Spleen (tissue), 11 donors: ENCODE data around the gene FOXP1. TPM values are rescaled to one million over a fixed set of nuclear protein-coding genes. Genes with fewer than 3 reads are reported as not detected.

Source experiments
- DNase-seq: peaks from one replicate; pipeline ENCODE4 v3.0.0-alpha.2; 2020
- H3K27ac ChIP-seq, 8 donors: fragments of 200-600 bp; sonication (generic) in 7 of 8; 1 replicate in 4 of 8; 2 replicates in 4 of 8; pipeline versions ENCODE4 v1.5.0 to v1.8.0; 2016 to 2021; ENCODE audit warnings: inconsistent platforms in 4 of 8, mild to moderate bottlenecking in 4 of 8, moderate library complexity in 1 of 8
- H3K27me3 ChIP-seq, 7 donors: fragments of 200-600 bp; sonication (generic) in 6 of 7; replicated peaks in 1 of 7; 1 replicate in 4 of 7; 2 replicates in 3 of 7; pipeline versions ENCODE4 v1.5.0 to v1.8.0; 2016 to 2021; ENCODE audit warnings: inconsistent platforms in 3 of 7, mild to moderate bottlenecking in 1 of 7
- H3K36me3 ChIP-seq, 6 donors: fragments of 200-600 bp; sonication (generic) in 5 of 6; 1 replicate in 4 of 6; 2 replicates in 2 of 6; pipeline versions ENCODE4 v1.5.0 to v1.8.0; 2016 to 2021; ENCODE audit warnings: inconsistent platforms in 2 of 6
- H3K4me1 ChIP-seq, 6 donors: fragments of 200-600 bp; sonication (generic) in 5 of 6; 1 replicate in 3 of 6; 2 replicates in 3 of 6; pipeline versions ENCODE4 v1.5.0 to v1.8.0; 2016 to 2021; ENCODE audit warnings: inconsistent platforms in 3 of 6
- H3K4me3 ChIP-seq, 8 donors: fragments of 200-600 bp; sonication (generic) in 7 of 8; 1 replicate in 4 of 8; 2 replicates in 4 of 8; pipeline versions ENCODE4 v1.5.0 to v1.8.0; 2016 to 2021; ENCODE audit warnings: inconsistent platforms in 4 of 8, mild to moderate bottlenecking in 4 of 8, moderate library complexity in 2 of 8
- H3K9me3 ChIP-seq, 8 donors: fragments of 200-600 bp; sonication (generic) in 7 of 8; 1 replicate in 4 of 8; 2 replicates in 4 of 8; pipeline versions ENCODE4 v1.5.0 to v1.8.0; 2016 to 2021; ENCODE audit warnings: inconsistent platforms in 4 of 8
- CTCF ChIP-seq, 11 experiments: fragments of 200-600 bp in 7 of 11; fragments of 450-650 bp in 4 of 11; sonication (generic) in 4 of 11; IDR thresholded peaks in 8 of 11; conservative IDR thresholded peaks in 3 of 11; 1 replicate in 7 of 11; 2 replicates in 4 of 11; pipeline versions ENCODE4 v1.4.0 to v1.8.0; 2016 to 2021; ENCODE audit warnings: antibody characterized with exemption in 11 of 11, inconsistent platforms in 4 of 11, mild to moderate bottlenecking in 1 of 11
- POLR2A ChIP-seq, 3 donors: fragments of 450-650 bp; IDR thresholded peaks; one replicate each; pipeline ENCODE4 v1.5.1; 2017; ENCODE audit warnings: antibody characterized with exemption in 3 of 3, mild to moderate bottlenecking in 1 of 3
- POLR2AphosphoS5 ChIP-seq, 3 donors: sonication (generic); formaldehyde crosslinking; IDR thresholded peaks; one replicate each; pipeline ENCODE4 v1.5.1; 2017; ENCODE audit warnings: antibody characterized with exemption in 3 of 3
- WGBS, 5 donors: extraction: QIAGEN DNeasy Blood & Tissue Kit in 3 of 5; methylation state at CpG; one replicate each; pipeline versions ENCODE4 v1.1.5 to v1.1.7; 2013 to 2018; 5-methylcytosine and 5-hydroxymethylcytosine counted together
- intact Hi-C: fragments of 100-400 bp; cut with DNase I; formaldehyde crosslinking; loops from one replicate; pipeline ENCODE4 v1.15.0; 2023; ENCODE audit warnings: low total_unique reads
- polyA plus RNA-seq, 3 donors: library from polyadenylated mRNA; stranded (reverse); fragments of 200-250 nt; gene quantifications; one replicate each; pipeline ENCODE4 v1.2.1, GENCODE V29; 2013
- total RNA-seq, 7 donors: library from RNA; depleted of rRNA in 3 of 7; stranded (reverse); fragments of >200 nt in 3 of 7; fragmentation: NEBNext Ultra II Directional in 4 of 7; extraction: Animal tissue kit (Norgen Biotek cat#: 25700) in 4 of 7; gene quantifications; one replicate each; pipeline versions ENCODE4 v1.1.0 to v1.2.1, GENCODE V29; 2016 to 2021
- donor health status: healthy with polysubstance abuse.
- donor health status: DM: no; HTN: no; CAD: no; lungs with moderate emphysema.
- donor health status: DM: no; HTN: no; CAD: no.
- donor health status: Bipolar disorder and iron deficiency.
- donor health status: healthy.
- donor health status: DM: no; HTN: no; CAD: no.
- donor health status: DM: yes; HTN: yes; CAD: no.

FOXP1 gene
- total and polyA plus RNA-seq, 10 donors, result 11.1 to 202 (median 153) TPM

- H3K27ac ChIP-seq, result no peak overlapping the region
- TF ChIP-seq CTCF (IDR thresholded peaks at IDR 0.05 in 8 of 11, conservative IDR thresholded peaks at IDR 0.05 in 3 of 11) (no peak), POLR2AphosphoS5 (IDR thresholded peaks at IDR 0.05) (no peak), POLR2A (IDR thresholded peaks at IDR 0.05) (no peak)
- peaks cover 0 to 62% (median 21%) of the 10 kb centered on the region in 6 donors for H3K4me1 ChIP-seq
- DNase-seq, result no peak
- H3K27me3 ChIP-seq, result no peaks in the 10 kb centered on the region
- intact Hi-C loops, result no loop called here
- peaks cover 0 to 19% (median 3%) of the 10 kb centered on the region in 6 donors for H3K36me3 ChIP-seq
- WGBS, 5 donors, result 81 to 91% (median 87%) methylated on average over 5 of the region's 5 CpGs
- H3K9me3 ChIP-seq, result no peaks in the 10 kb centered on the region
- H3K4me3 ChIP-seq, result no peak overlapping the region
Observed at GRCh38 chr3:71355037-71355436, 228.5 kb downstream of the FOXP1 start.

GRCh38 chr3:71351403-71352149, 232.0 kb downstream of the FOXP1 start:
- H3K4me1 ChIP-seq, result peaks cover 0 to 58% (median 17%) of the 10 kb centered on the region in 6 donors
- no peak for TF ChIP-seq CTCF (IDR thresholded peaks at IDR 0.05 in 8 of 11, conservative IDR thresholded peaks at IDR 0.05 in 3 of 11)
- TF ChIP-seq POLR2AphosphoS5 (IDR thresholded peaks at IDR 0.05), result no peak
- no peak for TF ChIP-seq POLR2A (IDR thresholded peaks at IDR 0.05)
- no peaks in the 10 kb centered on the region for H3K36me3 ChIP-seq
- H3K9me3 ChIP-seq, result no peaks in the 10 kb centered on the region
- no peak overlapping the region for H3K27ac ChIP-seq
- H3K4me3 ChIP-seq, result no peak overlapping the region
- DNase-seq, result no peak
- intact Hi-C loops, result no loop called here
- H3K27me3 ChIP-seq, result no peaks in the 10 kb centered on the region
- WGBS, 5 donors, result 93 to 96% (median 95%) methylated on average over 4 of the region's 4 CpGs

- intact Hi-C loops, result no loop called here
- H3K27ac ChIP-seq, result no peak overlapping the region
- no peak overlapping the region for H3K4me3 ChIP-seq
- TF ChIP-seq POLR2A (IDR thresholded peaks at IDR 0.05) (no peak), POLR2AphosphoS5 (IDR thresholded peaks at IDR 0.05) (no peak), CTCF (IDR thresholded peaks at IDR 0.05 in 8 of 11, conservative IDR thresholded peaks at IDR 0.05 in 3 of 11) (no peak)
- H3K9me3 ChIP-seq, result no peaks in the 10 kb centered on the region
- WGBS, 5 donors, result 91 to 100% (median 98%) methylated on average over 4 of the region's 4 CpGs
- no peak for DNase-seq
- peaks cover 0 to 52% (median 11%) of the 10 kb centered on the region in 6 donors for H3K4me1 ChIP-seq
- H3K36me3 ChIP-seq, result no peaks in the 10 kb centered on the region
- H3K27me3 ChIP-seq, result no peaks in the 10 kb centered on the region
Observed at GRCh38 chr3:71350998-71351397, 232.5 kb downstream of the FOXP1 start.

GRCh38 chr3:71348831-71349230, 234.7 kb downstream of the FOXP1 start:
- peaks cover 0 to 39% (median 7%) of the 10 kb centered on the region in 6 donors for H3K4me1 ChIP-seq
- no peak overlapping the region for H3K27ac ChIP-seq
- H3K9me3 ChIP-seq, result no peaks in the 10 kb centered on the region
- no peak for DNase-seq
- TF ChIP-seq POLR2A (IDR thresholded peaks at IDR 0.05) (no peak), POLR2AphosphoS5 (IDR thresholded peaks at IDR 0.05) (no peak), CTCF (IDR thresholded peaks at IDR 0.05 in 8 of 11, conservative IDR thresholded peaks at IDR 0.05 in 3 of 11) (no peak)
- H3K27me3 ChIP-seq, result no peaks in the 10 kb centered on the region
- WGBS, 5 donors, result 89 to 97% (median 93%) methylated on average over 2 of the region's 2 CpGs
- intact Hi-C loops, result no loop called here
- no peak overlapping the region for H3K4me3 ChIP-seq
- no peaks in the 10 kb centered on the region for H3K36me3 ChIP-seq
